Panc1 (cell line): ENCODE data around the gene ST8SIA1.

Experiments used
- CTCF ChIP-seq: fragments of 450-650 bp; IDR thresholded peaks from 2 replicates; pipeline ENCODE4 v1.5.1; 2017; ENCODE audit warnings: mild to moderate bottlenecking
- POLR2AphosphoS5 ChIP-seq: IDR thresholded peaks from 2 replicates; pipeline ENCODE4 v1.6.1; 2012; ENCODE audit warnings: mild to moderate bottlenecking, low read depth, low read length, moderate library complexity
- REST ChIP-seq, 2 experiments: IDR thresholded peaks; 2 replicates each; pipeline ENCODE4 v1.6.1; 2011 to 2012; ENCODE audit warnings: low read depth in 2 of 2, control low read depth in 1 of 2, low read length in 1 of 2, mild to moderate bottlenecking in 1 of 2, moderate library complexity in 1 of 2; ENCODE audit not compliant: insufficient read depth in 1 of 2
- SIN3A ChIP-seq: IDR thresholded peaks from 2 replicates; pipeline ENCODE4 v1.6.1; 2012; ENCODE audit warnings: low read depth, mild to moderate bottlenecking, low read length, moderate library complexity, borderline replicate concordance; ENCODE audit not compliant: insufficient read depth

GRCh38 chr12:22234561-22234960 is 99.9 kb downstream of the ST8SIA1 start:
- TF ChIP-seq POLR2AphosphoS5 (no peak), SIN3A (no peak), CTCF (no peak), REST (IDR thresholded peaks at IDR 0.05; ENCODE audit: insufficient read depth in 1 of 2, low read depth in 2 of 2, low read length in 1 of 2) (no peak)
